Nephron (organoid): Measurements from ENCODE around the gene SETBP1.
A peak's percentile ranks its signal among the peaks of the same experiment; 100 is the strongest.

ENCODE experiments used
- H3K27ac Mint-ChIP-seq, 3 experiments: 2 replicates each; pipeline ENCODE4 v1.8.0; 2020; ENCODE audit warnings: mixed read lengths in 3 of 3, mild to moderate bottlenecking in 2 of 3, moderate library complexity in 1 of 3
- H3K27me3 Mint-ChIP-seq: 2 replicates; pipeline ENCODE4 v1.8.0; 2021; ENCODE audit warnings: low read depth, mild to moderate bottlenecking, moderate library complexity, mixed read lengths
- H3K36me3 Mint-ChIP-seq: 2 replicates; pipeline ENCODE4 v1.8.0; 2020; ENCODE audit warnings: low read depth, mixed read lengths
- H3K4me1 Mint-ChIP-seq: 2 replicates; pipeline ENCODE4 v1.8.0; 2020; ENCODE audit warnings: mixed read lengths
- H3K4me3 Mint-ChIP-seq, 3 experiments: 2 replicates each; pipeline ENCODE4 v1.8.0; 2020; ENCODE audit warnings: mild to moderate bottlenecking in 3 of 3, mixed read lengths in 3 of 3, moderate library complexity in 2 of 3
- H3K9me3 Mint-ChIP-seq: 2 replicates; pipeline ENCODE4 v1.8.0; 2020; ENCODE audit warnings: mixed read lengths
- CTCF ChIP-seq, 3 experiments: fragments of 200-600 bp; sonication (generic); IDR thresholded peaks; one replicate each; pipeline ENCODE4 v1.5.0; 2021; ENCODE audit warnings: antibody characterized with exemption in 3 of 3; ENCODE audit not compliant: unreplicated experiment in 3 of 3

SETBP1 gene

GRCh38 chr18:44818668-44819403 lies 138.1 kb downstream of the SETBP1 start:
- TF ChIP-seq CTCF (IDR thresholded peaks at IDR 0.05; ENCODE audit: unreplicated experiment in 3 of 3), result no peak
- Mint-ChIP-seq H3K27ac (peak overlapping the region; percentile 72 to 73 (median 73)), H3K27me3 (no peaks in the 10 kb centered on the region), H3K4me1 (peaks cover 83% of the 10 kb centered on the region), H3K9me3 (no peaks in the 10 kb centered on the region), H3K4me3 (no peak overlapping the region), H3K36me3 (peaks cover 16% of the 10 kb centered on the region)

- no peak for TF ChIP-seq CTCF (IDR thresholded peaks at IDR 0.05; ENCODE audit: unreplicated experiment in 3 of 3)
- Mint-ChIP-seq H3K36me3 (peaks cover 16% of the 10 kb centered on the region), H3K27ac (peak overlapping the region in 2 of 3 experiments; percentile 73), H3K4me3 (no peak overlapping the region), H3K4me1 (peaks cover 85% of the 10 kb centered on the region), H3K27me3 (no peaks in the 10 kb centered on the region), H3K9me3 (no peaks in the 10 kb centered on the region)
Measured at GRCh38 chr18:44819944-44820510, 139.3 kb downstream of the SETBP1 start.

- H3K27me3 Mint-ChIP-seq, result no peaks in the 10 kb centered on the region
- no peak overlapping the region for H3K4me3 Mint-ChIP-seq
- peaks cover 16% of the 10 kb centered on the region for H3K36me3 Mint-ChIP-seq
Measured at GRCh38 chr18:44821924-44822323, 141.2 kb downstream of the SETBP1 start.

GRCh38 chr18:44823286-44823685 lies 142.6 kb downstream of the SETBP1 start:
- TF ChIP-seq CTCF (IDR thresholded peaks at IDR 0.05; ENCODE audit: unreplicated experiment in 3 of 3), result no peak
- H3K27ac Mint-ChIP-seq, result peak overlapping the region; percentile 73 to 88 (median 82)
- H3K4me1 Mint-ChIP-seq, result peaks cover 85% of the 10 kb centered on the region
- H3K36me3 Mint-ChIP-seq, result peaks cover 16% of the 10 kb centered on the region
- no peaks in the 10 kb centered on the region for H3K27me3 Mint-ChIP-seq
- no peak overlapping the region for H3K4me3 Mint-ChIP-seq
- H3K9me3 Mint-ChIP-seq, result no peaks in the 10 kb centered on the region

More at GRCh38 chr18:44821924-44822323, 141.2 kb downstream of the SETBP1 start:
- Mint-ChIP-seq H3K4me1 (peaks cover 83% of the 10 kb centered on the region), H3K27ac (peak overlapping the region; percentile 35 to 54 (median 41)), H3K9me3 (no peaks in the 10 kb centered on the region)
- TF ChIP-seq CTCF (IDR thresholded peaks at IDR 0.05; ENCODE audit: unreplicated experiment in 3 of 3), result no peak

- Mint-ChIP-seq H3K4me3 (no peak overlapping the region), H3K9me3 (no peaks in the 10 kb centered on the region), H3K4me1 (peaks cover 85% of the 10 kb centered on the region), H3K27ac (peak overlapping the region; percentile 73 to 88 (median 82)), H3K36me3 (peaks cover 16% of the 10 kb centered on the region), H3K27me3 (no peaks in the 10 kb centered on the region)
- no peak for TF ChIP-seq CTCF (IDR thresholded peaks at IDR 0.05; ENCODE audit: unreplicated experiment in 3 of 3)
Measured at GRCh38 chr18:44823782-44824181, 143.1 kb downstream of the SETBP1 start.
